ENCODE measurements around the gene EML3.
"Not testable (repeated sequence)": the region's sequence is repeated elsewhere in the genome, so short reads cannot be mapped to it uniquely, and the experiment has no call there.

Gene EML3

DNA sequence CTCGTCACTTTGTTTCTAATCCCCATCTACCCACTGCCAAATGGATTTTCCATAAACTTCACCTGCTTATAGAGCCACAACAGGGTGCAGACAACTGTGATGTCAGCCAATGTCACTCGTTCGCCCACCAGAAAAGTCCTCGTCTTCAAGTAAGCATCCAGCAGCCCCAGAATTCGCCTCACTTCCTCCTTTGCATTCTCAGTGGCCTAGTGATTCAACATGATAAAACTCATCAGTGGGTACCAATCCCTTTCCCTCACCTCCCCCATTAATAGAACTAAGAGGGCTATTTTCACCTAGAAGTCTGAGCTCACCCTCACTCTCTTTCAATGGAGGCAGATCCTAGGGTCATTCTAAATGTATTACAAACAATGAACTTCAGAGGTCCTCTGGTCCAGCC, 41.7 kb downstream of the EML3 start:
- not testable (repeated sequence) for DNase-seq

DNA sequence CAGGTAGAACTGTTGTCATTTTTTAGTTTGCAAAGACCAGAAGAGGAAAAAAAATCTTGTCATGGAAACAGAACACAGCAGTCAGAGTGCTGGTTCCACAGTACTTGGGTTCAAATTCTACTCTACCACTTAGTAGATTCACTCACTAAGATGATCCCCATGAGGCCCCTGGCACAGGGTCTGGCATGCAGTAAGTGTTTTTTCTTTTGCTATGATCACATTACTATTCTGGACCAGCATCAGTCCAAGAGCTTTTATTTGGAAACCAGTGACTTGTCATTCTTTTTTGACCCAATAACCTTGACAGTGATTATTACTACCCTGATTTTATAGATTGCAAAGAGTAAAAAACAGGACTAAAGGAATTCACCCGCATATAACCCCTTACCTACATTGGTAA, 43.0 kb downstream of the EML3 start:
- DNase-seq: no peak

DNA sequence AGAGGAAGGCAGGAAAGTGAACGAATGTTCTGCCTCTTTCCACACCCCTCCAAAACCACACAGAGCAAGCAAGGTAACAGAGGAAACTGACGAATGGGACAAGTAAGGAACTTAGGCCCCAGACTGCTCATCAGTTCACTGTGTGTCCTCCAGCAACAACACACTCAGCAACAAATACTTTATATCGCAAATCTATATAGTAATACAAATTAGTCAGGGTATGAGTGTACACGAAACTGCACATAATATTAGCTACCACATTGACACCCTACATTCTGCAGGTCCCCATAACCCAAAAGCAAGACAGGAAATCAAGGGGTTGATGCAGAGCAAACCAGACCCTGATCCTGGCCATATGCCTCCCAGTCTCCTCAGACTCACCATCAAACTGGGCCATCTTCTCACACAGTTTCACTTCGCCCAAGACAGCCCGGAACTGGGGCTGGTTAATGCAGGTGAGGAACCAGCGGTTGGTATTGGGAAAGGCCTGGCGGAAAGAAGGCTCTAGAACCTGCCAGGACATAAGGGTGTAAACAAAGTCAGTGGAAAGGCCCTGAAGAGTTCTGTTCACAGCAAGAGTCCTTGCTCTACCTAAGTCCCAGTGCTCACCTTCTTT, 45.4 kb downstream of the EML3 start:
- no peak for DNase-seq

DNA sequence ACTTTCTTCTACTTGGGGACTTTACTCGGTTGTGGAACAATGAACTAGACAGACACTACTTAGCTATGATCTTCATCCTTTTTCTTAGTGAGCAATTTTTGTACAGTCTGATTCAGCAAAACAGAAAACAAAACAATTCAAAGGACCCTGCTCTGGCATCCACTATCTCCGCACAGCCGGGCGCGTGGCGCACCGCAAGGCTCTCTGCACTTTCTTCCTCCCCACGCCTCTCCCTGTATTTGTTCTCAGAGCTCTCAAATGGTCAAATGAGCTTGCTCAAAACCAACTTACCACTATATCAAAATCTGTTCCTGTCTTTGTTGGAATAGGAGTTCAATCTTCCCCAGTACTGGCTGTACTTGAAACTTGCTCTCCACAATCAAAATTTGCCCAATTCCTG, 46.3 kb downstream of the EML3 start:
- DNase-seq: no peak

DNA sequence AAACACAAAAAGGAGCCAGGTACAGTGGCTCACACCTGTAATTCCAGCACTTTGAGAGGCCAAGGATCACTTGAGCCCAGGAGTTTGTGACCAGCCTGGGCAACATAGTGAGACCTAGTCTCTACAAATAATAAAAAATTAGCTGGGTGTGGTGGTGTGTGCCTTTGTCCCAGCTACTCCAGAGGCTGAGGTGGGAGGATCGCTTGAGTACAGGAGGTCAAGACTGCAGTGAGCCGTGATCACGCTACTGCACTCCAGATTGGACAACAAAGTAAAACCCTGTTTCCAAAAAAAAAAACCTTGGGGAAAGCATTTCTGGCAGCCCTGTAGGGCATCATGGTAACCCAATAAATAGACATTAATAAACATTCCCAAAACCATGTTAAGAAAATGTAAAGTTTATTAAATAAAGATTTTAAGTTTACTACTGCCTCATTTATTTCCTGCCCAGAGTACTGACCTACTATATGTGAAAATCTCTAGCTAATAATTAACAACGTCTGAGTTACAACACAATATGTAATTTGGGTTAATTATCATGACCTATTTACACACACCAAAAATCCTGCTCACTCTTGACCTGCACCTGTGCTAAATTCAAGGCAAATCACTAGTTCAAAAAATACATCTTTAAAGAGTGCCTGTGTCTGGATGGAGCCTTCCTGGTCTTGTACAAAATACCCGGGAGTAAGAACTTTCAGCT, 47.3 kb downstream of the EML3 start:
- no peak for DNase-seq

DNA sequence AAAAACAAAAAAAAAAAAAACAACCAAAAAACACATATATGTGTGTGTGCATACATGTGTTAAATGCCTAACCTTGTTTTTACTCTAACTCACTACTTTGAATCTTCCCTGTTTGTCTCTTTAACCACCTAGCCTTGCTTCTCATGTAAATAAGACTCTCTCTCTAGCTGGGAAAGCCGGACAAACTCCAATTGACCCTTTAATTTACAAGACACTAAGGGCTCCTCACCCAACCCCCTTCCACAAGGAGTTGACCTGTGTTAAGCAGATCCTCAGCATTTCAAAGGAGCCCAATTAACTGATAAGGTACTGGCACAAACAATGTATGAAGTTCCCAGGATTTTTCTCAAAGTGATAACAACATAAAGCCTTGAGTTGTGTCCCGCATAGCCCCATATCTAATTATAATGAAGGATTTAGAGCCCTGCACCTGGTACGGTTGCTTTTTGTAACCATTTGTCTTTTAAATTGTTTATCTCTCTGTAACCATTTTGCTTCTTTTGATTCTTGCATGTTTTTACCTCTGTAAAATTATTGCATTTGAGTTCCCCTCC, 50.8 kb downstream of the EML3 start:
- DNase-seq: not testable (repeated sequence)

DNA sequence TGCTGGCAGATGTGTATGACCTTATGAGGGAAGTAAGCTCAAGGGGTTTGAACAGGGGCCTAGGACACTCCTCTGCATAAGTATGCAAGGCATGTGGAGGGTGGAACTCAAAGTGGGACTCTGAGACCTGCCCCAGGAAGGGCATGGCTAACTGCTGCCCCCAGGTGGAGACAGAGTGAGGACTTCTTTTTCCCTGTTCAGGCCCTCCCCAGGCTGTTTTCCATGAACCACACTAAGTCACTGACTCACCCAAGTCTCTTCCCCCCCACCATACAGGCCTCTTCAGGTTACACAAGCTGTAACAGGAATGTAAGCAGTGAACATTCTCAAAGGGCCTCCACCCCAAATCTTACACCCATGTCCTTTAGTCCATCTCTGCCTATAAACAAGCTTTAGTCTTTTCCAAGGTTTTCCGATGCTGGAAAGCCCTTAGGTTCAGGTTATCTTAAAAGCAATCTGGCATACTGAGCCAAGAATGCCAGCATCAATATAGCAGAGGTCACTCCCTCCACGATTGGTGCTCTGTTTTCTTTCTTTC, 51.9 kb downstream of the EML3 start:
- peak; percentile 86 to 88 for DNase-seq

DNA sequence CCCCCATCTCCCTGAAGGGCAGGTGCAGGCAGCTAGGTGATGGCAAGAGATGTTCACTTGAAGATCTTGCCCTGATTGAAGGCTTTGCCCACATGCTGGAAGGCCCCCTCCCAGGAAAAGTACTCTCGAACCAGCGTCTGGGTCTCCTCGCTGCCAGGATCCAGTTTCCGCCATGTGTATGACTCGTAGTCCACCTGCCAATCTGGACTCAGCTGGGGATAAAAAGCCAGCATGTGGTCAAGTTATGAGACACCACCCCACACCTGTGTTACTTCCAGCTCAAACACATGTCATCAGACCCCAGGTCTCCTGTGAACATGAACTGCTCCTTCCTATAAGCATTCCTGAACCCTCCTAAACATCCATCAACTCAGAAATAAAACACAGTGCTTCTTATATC, 52.9 kb downstream of the EML3 start:
- not testable (repeated sequence) for DNase-seq

DNA sequence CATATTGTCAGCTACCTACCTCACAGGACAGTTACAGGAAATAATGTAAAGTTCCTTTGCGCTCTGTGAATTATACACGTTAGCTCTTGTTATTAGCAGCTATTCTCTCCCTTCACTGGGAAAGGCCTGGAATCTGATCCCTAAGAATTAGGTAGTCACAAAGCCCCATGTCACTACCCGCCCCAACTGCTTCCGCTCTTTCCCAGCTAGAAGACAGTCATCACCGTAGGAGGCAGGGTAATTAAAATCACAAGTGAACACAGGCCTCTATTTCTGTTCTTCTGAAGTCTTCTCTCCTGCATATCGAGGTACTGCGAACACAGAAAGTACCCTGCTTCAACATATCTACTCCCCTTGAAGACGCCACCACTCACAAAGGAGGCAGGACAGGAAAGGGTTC, 53.4 kb downstream of the EML3 start:
- DNase-seq: no peak

DNA sequence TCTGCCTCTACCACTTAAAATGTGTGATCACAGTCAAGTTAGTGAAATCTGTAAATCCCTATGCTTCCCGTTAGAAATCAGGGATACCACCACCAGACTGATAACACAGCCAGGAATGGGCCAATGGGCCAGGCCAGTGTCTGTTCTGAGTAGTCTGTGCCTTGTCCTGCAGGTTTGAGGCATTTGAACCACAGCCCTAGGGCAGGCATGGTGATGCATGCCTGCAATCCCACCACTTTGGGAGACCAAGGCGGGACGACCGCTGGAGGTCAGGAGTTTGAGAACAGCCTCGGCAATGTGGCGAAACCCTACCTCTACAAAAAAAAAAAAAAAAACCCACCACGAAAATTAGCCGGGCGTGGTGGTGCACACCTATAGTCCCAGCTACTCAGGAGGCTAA, 53.9 kb downstream of the EML3 start:
- no peak for DNase-seq

DNA sequence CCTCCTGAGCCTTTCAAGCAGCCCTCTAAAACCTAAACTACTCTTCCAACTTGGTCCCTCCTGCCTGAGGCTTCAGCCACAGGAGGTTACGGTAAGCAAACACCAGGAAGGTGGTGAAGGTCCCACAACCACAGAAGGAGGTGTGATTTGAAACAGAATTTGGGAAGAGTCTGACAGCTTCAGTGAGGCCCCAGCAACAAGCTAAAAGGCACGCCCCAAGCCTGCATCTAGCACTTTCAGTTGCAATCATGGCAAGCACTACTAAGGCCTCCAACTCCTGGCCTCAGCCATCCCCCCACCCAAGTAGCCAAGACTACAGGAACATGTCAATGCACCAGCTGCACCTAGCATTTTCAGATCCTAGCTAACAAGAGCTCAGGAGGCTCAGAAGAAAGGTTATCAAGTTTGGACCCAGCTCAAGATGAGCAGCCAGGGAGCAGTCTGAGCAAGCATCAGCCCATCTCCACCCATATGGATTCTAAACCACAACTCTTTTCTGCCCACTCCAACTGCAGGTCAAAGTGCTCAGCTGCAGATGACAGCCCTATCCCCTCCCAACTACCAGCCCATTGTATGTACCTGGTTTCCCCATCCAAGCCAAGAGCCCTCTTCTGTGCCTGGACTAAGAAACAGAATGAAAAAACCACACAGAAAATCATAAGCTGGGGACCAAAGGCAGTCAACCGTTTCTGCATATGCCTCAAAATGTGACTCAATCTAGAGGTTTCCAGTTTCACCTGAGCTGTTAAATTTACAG, 55.5 kb downstream of the EML3 start:
- peak; percentile 77 for DNase-seq

DNA sequence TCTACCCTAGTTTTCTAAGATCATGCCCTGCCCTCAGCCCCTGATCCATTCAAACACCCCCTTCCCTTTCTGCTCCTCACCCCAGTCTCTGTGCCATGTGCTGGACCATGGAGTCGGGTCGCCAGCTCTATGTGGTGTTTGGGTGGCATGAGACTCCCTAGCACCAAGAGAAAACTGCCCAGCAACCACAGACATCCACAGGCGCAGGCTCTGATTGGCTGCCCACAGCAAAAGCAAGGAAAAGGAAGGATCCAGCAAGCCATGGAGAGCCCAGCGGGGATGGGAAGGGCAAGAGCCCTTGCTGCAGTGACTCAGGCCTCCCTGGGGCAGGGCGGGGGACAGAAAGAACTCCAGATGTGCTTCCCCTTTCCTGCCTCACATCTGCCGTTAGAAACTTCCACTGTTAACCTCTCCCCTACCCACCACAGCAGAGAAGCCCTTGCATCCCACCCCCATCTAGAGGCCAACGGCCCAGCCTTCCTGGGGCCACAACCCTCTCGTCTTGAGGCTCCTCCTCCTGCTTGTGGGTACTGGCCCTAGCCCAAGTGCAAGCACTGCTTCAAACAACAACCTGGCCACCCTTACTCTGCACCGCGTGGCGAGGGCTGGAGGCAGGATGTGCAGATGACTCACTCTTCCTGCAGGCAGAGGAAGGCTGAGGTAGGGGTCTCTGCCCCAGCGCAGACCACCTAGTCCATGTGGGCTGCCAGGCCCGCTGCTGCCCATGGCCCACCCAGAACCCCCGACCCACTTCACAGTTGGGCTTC, 56.3 kb downstream of the EML3 start:
- peak; percentile 98 to 99 for DNase-seq

DNA sequence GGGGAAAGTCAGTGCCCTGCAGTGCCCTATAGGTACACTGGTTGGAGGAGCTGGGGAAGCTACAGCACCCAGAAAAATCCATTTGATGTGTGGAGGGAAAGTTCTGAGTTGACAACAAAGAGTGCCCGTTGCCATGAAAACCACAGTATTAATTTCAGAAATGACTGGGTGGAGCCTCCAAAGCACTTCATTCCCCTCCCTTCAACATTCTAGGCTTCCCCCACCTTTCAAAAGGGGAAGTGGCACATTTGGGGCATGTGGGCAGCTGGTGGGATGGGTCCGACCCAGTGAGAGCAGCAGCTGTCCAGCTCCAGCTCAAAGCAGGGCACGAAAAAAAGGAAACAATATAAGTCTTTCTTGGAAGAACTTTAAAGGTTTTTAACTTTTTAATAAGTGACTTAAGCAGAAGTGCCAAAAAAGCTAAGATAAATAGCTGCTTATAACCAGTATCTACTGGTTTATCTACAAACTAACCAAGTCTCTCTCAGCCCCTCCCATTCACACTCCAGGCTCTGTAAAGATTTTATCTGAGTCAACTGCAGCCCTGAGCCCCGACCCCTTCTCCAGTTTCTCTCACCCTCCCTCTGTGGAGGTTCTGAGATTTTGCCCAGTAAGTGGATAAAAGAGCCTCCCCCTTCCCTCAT, 57.0 kb downstream of the EML3 start:
- peak; percentile 80 for DNase-seq

DNA sequence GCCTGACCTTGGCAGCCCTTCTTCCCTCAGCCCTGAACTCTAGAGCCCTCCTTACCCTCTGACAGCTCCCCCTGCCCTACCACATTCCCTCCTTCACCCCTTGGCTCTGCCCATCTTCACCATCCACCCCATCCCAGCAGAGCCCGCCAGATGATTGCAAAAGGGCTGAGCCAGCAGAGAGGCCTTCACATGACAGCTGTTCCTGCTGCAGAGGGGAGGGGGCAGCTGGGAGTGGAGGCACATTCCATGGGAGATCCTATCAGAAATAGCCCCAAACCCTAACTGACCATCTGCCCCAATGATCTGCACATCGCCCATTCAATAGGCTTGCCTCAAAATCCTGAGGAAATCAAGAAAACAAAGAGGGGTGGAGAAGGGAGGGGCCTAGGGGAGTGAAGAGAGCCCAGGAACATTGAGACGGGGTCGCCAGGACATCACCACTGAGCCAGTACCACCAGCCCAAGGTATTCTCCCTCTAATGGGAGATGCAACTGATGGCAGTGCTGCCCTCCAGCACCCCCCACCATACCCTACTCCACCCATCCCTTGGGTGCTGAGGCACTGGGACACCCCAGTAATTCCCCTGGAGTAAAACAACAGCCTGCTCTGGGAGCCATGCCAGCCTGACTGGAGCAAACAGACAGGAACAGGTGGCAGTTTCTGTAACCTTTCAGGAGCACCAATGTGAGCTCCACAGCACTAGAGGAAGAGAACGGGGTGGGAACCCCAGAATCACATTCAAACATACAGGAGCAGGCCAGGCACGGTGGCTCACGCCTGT, 58.0 kb downstream of the EML3 start:
- no peak for DNase-seq

DNA sequence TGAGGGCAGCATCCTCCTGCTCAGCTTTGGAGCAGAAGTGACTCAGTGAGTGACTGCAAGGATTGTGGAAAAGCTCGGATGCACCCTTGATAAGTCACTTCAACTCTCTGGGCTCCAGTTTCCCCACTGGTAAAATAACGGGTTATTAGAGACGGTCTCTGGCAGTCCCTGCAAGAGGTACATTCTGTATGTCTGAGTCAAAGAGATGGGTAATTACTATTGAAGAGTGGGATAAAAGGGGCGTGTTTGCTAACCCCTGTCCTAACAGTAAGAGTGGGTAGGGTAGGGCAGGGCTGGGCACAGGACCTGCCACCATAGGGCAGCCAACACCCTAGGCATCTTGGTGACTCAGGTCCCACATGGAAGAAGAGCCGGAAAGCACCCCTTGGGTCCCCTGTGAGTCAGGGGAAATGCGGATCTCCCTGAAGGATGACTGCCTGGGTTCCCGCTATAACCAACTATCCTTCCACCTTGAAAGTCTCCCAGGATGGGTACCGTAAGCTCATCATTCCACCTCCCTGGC, 58.7 kb downstream of the EML3 start:
- DNase-seq: no peak

DNA sequence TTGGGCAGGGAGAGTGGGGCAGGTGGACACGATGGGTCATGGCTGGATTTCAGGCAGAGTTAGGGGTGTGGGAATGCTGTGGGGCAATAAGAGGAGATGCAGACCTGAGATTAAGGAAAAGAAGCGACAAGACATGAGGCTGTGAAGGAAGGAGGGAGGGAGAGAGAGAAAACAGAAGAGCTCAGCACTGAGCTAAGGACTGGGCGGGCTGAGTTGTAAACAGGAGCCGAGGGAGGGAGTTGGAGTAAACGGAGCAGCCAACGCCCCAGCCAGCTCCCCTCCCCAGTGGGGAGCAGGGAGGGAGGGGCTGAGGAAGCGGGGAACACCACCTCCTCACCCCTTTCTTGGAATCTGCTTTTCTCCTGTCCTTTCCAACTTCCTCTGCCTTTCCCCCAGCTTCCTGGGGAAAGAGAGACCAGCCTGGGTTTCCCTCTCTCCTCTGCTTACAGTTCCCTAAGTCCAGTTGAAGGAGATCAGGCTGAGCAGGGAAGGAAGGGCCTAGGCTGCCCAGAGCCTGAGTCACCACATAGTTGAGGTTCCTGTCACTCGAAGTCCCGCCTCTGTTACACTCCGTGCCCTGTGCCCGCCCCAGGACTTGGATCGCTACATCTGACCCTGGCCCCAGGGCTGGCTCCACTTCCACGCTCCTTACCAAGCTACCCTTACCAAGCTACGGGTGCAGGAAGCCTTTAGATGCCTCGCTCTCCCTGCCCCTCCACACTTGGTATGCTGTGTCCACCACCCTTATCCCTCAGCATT, 59.3 kb downstream of the EML3 start:
- DNase-seq: peak; percentile 45 to 59

DNA sequence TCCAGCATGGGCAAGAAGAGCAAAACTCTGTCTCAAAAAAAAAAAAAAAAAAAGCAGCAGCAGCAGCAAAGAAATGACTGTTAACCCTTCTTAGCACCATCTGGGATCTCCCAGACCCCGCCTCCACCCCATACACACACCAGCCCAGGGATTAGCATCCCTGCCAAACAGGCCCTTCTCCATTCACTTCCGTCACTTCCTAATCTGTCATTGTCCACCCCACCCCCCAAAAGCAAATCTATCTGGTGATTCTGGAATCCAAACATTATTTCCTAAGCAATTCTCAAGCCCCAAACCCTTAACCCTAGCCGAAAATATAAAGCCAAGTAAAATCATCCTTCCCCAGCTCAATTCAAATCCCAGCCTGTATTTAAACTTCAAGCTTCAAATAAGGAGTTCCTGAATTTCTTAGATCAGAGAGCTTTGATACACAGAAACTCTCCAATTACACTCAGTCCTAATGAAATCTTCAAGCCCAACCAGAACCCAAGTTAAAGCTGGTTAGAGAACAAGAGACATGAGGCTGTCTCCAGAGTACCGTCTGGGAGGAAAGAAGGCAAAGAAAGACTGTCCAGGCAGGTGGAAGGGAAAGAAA, 60.0 kb downstream of the EML3 start:
- DNase-seq: no peak

Data from Kasumi-1 (cell line).